GM19468 (cell line): ENCODE results near the gene PPP2R5C.

Experiments used
- ATAC-seq: cut with Tn5 transposase; IDR thresholded peaks from one replicate; pipeline ENCODE4 v1.9.1; 2021; ENCODE audit warnings: mild to moderate bottlenecking, moderate library complexity, moderate number of reproducible peaks; ENCODE audit not compliant: unreplicated experiment; ENCODE audit errors: extremely low read depth

The PPP2R5C gene

DNA sequence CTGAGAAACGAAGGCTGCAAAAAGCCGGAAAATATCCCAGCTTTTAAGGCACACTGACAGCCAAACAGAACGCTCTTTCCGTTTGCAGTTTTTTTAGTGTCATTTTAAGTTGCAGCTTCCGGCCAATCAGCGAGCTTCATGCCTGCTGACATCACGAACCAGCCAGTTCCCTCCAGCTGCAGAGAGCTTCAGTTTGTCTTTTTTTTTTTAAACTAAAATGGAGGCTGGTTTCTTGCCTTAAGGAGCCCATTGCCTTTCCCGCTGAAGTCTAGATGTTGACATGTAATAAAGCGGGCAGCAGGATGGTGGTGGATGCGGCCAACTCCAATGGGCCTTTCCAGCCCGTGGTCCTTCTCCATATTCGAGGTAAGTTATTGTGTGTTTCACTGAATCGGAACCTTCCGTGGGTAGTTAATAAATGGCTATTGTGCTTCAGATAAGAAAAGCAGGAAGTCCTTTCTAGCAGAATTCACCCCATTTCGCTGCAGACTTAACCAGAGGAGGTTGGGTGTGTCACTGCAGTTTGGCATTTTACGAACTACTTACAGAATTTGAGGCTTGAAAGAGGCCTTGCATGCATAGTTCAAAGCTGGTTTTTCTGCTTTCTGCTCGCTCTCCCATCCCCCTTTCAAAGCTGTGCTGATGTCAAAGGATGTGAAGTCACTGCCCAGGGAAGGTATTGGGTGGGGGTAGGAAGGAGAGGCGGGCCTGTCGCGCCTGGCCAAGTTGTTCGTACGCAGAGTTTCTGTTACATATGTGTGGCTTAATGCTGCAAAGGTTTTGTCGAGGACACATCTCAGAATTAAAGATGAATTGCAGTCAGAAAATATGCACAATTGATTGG is 48.4 kb downstream of the PPP2R5C start:
- ATAC-seq = peak; percentile 53

DNA sequence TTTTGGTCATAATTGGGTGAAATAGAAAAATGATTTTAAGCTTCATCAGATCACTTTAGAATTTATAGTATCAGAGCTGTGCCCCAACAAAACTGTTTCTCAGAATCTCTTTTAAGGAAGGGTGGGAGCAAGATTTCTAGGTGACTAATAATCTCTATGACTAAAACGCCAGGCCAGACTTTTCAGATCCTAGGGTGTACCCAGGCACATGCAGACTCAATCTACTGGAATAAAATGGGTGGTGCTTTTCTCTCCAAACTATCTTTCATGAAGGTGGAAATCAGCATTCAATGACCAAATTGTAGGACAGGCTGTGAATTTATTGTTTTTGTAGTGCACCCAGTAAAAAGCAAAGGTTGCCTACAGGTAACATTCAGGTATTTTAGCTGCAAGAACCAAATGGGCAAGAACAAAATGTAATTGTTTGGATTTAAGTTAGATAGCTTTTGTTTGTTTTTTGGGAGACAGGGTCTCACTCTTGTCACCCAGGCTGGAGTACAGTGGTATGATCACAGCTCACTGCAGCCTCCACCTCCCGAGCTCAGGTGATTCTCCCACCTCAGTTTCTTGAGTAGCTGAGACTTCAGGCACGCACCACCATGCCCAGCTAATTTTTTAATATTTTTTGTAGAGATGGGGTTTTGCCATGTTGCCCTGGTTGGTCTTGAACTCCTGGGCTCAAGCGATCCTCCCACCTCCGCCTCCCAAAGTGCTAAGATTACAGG is 49.5 kb downstream of the PPP2R5C start:
- no peak for ATAC-seq

DNA sequence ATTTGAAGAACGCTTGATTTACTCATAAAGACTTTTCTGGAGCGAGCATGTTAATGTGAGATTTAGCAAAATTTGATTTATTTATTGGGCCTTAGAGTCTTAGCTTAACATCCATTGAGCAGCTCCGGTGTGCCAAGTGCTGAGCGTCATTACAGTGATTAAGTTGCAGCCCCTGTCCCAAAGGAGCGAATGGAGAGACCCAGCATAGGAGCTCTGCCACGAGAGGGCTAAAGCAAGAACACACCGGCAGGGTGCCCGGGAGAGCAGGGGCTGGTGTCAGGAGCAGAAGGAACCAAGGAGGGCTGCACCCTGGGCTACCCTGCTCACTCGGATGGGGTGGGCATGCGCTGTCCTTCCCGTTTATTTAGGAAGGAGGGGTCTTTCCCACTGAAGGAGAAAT is 50.6 kb downstream of the PPP2R5C start:
- no peak for ATAC-seq

DNA sequence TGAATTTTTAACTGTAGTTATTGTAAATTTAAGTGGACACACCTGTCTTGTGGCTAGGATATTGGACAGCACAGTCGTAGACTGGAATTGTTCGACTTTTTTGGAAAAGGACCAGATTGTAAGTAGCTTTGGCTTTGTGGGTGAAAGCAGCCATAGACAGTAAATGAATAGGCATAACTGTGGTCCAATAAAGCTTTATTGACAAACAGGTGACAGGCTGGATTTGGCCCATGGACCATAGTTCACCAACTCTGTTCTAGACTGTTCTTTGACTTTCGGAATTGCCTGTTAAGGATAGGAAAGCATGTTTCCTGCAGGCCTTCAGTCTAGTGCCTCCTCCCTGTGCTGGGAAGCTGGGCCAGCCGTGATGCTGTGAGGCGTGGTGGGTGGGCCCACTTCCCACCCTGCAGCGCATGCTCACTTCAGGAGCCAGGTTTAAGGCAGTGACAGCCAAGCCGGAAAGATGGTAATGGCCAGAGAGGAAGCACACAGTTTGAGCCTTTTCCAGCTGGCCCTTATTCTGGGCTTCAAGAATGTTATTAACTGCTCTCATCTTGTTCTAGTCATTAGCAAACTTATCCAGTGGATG is 51.8 kb downstream of the PPP2R5C start:
- no peak for ATAC-seq

DNA sequence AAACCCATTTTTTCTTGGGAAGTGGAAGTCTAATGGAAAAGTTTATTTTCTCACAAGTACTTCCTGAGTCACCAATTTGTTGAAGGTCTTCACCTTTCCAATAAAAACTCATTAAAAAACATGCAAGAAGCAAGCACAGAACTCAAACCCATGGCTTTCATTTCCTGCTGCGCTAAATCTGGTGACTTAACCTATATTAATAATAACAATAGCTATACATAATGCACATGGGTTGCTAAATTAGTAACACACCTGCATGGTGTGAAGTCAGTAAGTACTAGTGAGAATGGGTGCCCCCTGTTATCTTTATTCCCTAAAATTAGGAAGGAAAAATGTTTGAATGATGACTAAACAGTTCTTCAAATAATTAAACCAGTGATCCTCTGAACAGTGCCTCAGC is 52.3 kb downstream of the PPP2R5C start:
- no peak for ATAC-seq

DNA sequence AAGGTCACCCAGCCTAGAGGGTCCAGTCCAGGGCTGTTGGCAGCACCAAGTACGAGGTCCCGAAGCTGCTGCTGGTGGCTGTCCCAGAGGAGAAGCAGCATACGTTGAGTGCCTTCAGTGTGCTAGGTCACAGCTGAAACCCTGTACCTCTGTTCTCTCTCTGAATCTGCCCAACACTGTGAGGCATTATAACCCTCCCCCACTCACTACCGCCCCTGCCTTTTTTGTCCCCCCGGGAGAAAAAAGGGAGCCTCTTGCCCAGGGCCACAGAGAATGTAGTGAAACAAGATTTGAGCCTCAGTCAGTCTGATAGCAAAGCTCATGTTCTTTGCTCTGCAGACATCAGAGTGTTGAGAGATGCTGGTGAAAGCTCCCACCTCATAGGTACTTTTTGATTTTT is 53.4 kb downstream of the PPP2R5C start:
- ATAC-seq = no peak

DNA sequence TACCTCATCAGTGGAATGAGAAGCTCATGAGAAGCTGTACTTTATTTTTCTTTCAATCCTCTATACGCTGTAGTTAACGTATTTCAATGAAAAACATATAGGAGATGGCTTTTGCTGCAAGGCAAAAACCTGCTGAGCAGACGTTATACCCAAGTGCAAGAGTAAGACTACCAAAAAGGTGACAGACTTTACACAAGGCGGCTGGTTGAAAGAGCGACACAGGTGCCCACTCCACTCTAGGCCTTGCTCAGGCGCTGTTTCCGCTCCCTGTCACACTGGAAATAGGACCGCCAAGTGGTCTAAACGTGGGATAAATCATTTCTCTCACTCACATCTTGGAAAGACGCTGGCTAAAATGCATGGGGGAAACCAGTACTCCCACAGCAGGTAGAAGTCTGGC is 54.5 kb downstream of the PPP2R5C start:
- ATAC-seq = no peak

DNA sequence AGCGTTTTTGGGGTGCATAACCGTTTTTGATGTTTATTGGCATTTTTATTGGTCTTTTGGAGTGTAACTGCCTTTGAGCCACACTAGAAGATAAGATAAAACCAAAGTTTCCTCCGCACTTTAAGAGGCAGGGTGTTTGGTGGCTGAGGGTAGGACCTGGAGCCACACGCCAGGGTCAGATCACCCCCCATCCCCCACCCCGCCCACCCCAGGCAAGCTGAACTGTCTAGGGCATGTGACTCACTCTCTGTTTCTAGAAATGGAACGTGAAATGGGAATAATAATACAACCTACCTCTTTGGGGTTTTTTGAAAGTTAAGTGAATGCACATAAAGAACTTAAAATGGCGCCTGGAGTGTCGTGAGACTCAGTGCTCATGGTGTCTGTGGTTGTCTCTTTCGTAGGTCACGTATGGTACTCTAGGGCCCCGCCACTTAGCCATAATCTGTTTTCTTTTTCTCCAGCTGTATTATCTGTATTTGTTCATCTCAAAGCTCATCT is 56.0 kb downstream of the PPP2R5C start:
- no peak for ATAC-seq

DNA sequence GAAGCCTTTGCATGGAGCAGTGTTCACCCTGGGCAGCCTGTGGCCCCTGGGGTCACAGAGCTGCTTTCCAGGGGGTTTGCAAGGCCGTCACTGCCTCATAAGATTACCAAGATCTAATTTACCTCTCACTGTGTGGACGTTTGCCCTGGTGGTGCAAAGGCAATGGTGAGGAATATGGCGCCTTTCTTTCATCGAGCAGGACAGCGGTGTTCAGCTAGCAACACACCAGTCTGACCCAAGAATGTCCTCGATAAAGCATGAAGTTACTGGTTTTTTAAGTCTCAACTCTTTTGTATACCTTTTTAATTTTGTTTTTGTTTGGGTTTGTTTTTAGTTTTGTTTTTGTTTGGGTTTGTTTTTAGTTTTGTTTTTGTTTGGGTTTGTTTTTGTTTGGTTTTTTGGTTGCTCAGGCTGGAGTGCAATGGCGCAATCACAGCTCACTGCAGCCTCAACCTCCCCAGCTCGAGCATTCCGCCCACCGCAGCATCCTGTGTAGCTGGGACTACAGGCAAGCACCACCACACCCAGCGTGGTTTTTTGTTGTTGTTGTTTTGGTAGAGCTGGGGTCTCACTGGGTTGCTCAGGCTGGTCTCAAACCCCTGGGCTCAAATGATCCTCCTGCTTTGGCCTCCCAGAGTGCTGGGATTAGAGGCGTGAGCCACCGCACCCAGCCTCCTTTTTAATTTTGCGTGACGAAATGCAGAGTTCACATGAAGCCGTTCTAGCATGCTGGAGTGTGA is 57.9 kb downstream of the PPP2R5C start:
- ATAC-seq = no peak

DNA sequence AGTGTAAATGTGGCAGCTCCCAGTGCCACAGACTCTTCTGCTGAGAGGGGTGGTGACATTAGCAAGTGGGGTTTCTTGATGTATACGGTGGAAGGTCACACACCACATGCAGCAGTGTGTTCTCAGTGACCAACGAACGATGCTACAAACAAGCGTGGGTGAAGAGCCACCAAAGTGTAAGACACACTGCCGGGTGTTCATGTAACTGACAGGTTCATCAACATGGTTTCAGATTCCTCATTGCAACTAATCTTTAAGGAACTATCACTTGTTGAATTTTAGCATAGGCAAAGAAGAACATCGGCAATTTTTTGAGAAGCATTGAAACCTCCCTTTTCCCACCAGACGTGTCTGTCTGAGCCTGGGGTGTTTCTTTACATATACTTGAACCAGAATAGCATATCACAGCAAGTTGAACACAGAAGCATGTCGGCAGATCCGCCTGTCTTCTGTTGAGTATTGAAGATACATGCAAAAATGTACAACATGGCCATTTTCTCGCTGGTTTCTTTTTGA is 58.8 kb downstream of the PPP2R5C start:
- no peak for ATAC-seq

DNA sequence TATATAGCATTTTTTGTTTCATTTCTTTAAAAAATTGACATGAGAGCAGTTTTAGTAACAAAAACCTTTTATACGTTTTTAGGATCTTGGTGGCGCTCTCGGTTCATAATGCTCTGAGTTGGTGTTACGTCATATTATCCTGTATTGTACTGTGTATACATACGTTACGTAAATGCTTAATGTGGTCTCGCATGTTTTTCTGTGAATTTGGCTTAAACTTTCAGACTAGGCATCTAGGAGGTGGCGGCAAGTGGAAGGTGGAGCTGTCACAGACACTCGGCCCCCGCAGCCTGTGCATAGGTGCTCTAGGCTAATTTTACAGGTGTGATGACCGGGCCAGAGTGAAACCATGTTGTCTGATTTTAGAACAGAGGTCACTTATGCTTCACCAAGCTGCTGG is 60.0 kb downstream of the PPP2R5C start:
- no peak for ATAC-seq

DNA sequence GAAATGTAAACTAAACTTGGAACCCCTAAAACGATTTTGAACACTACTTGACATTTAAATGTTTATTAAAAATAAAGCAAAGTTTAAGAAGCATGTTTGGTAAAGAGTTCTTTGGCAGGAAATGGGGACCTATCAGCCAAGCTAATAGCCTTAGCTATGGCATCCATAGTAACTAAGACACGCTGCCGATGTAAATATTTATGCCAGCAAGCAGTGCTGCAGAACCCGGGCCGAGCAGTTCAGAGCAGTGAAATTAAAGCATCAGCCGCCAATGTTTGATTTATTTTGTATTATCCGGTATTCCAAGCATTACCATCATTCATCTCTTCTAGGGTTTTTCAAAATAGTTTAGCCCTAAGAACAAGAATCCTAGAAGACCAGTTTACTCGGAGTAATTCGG is 61.6 kb downstream of the PPP2R5C start:
- no peak for ATAC-seq

DNA sequence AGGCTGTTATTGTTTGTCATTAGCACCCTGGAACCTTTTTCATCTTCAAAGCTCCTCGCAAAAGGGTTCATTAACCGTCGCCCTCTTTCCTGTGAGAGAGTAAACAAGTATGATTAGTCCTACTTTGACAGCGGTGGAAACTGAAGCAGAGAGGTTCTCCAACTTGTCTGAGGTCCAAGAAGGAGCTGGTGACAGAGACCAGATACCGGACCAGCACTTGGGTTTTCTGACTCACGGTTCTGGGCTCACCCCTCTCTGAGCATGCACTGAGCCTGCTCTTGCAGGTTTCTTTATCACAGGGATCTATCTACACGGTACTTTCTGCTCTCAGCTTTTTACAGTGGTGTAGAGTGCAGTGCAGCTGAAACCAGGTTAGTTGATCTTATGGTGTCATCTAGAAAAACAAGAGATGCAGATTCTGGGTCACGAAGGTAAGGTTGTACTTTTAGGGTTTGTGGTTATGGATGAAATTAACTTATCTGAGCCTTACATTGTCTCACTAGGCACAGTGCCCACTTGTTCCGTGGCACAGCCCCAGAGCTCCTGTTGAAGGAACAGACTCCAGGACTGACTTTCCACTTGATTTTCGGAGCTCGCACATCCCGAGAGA is 62.1 kb downstream of the PPP2R5C start:
- ATAC-seq = peak; percentile 29

DNA sequence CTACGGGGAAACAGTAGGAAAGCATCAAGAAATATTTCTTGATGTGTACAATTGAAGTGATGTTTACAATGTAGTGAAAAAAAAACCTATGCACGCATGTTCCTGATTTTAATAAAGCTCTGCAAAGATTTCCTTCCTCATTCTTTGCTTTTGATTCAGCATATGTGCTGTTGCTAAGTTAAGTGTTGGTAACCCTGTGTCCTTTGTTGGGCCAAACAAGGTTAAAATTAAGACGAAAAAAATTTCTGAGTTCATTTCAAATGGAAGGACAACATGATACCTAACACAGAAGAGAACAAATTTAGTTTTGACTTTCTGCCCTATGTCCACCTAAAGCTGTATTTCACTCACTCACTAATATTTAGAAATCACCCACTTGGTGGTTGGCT is 62.8 kb downstream of the PPP2R5C start:
- no peak for ATAC-seq

DNA sequence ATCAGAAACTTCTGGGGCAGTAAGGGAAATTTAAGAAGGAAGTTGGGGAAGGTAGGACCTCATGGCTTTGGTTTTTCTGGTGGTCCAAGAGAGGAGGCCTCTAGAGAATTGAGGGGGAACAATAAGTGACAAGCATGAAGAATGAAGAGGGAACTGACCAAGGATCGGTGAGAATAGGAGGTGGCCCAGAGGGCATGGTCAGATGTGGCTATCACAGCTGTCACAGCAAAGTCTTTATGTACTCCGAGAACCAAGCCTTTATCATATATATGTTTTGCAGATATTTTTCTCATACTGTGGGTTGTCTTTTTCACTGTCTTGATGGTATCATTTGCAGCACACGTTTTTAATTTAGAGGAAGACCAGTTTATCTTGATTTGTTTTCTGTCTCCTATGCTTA is 64.3 kb downstream of the PPP2R5C start:
- ATAC-seq = no peak

DNA sequence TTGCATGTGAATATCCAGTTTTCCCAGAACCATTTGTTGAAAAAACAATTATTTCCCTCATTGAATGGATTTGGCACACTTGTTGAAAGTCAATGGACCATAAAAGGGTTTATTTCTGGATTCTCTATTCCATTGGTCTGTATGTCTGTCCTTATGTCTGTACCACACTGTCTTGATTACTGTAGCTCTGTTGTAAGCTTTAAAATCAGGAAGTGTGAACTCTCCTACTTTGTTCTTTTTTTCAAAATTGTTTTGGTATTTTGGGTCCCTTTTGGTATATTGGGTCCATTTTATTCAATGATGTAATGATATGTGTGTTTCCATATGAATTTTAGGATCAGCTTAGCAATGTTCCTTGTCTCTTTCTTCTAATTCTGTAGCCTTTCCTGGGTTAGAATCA is 64.8 kb downstream of the PPP2R5C start:
- ATAC-seq = no peak

DNA sequence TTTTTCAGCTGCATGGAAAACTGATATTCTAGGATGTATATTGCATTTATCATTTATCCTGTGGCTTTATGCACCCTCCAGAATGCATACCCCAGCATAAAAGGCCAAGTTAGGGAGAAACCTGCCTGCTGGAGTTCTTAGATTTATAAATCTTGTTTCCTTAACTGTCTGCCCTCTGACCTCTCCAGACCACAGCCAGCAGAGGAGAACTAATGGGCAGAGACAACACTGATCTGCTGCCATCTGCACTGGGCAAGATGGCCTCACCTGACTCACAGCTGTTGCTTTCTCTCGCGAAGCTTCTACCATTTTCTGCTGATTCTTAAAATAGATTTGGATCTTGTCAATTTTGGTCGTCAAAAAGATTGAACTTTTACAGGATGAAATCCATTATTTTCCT is 65.8 kb downstream of the PPP2R5C start:
- no peak for ATAC-seq

DNA sequence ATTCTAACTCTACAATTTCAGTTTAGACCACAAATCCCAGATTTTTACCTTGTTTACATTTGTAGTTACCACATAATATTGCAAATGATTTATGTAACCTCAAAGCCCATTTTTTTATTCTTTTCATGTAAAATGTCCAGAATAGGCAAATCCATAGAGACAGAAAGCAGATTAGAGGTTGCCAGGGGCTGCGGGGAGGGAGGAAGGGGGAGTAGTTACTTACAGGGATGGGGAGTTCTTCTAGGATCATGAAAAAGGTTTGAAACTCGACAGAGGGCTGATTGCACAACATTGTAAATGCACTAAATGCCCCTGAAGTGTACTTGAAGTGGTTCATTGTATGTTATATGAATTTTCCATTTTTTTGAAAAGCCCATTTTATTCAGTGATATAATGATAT is 66.5 kb downstream of the PPP2R5C start:
- ATAC-seq = no peak

DNA sequence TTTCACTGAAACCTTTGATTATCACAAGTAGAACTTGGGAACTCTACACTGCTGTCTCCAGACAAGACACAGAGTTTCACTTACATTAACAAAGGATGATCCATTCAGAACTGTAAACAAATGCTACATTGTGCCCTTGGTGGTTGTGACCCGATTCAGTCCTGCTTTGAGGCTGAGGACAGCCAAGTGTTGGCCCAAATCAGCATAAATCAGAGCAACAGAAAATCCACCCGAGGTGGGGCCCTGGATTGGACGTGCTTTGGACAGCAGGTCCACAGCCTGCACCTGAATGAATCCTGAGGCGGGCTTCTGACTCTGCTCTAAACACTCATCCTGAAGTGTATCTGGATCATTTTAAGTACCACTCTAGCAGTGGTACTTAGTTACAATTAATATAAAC is 68.8 kb downstream of the PPP2R5C start:
- ATAC-seq = no peak

DNA sequence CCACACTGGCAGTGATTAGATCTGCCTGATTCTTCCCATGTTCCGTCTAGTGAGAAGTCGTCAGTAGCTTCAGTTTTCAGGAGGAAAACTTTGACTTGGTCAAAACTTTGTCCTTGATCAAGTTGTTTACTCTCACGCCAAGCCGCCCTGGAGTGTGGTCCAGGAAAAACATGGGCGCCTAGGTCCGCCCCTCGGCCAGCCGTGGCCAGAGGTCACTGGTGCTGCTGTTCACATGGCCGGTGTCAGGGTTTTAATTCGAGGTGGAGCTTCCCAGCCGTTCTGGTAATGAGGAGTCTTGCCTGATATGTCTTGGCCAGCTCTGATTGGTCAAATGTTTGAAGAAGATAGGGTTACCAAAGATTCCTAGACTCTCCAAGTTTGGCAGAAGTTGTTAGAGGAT is 71.5 kb downstream of the PPP2R5C start:
- ATAC-seq = no peak
